CD14-positive monocyte (primary cell): ENCODE measurements around the gene LCE1C. TPM values are rescaled to one million over a fixed set of nuclear protein-coding genes. Genes with fewer than 3 reads are reported as not detected.

Source experiments
- DNase-seq, 3 donors: peaks; one replicate each; pipeline ENCODE4 v3.0.0-alpha.2; 2011 to 2022
- H2AFZ ChIP-seq: 2 replicates; pipeline ENCODE4 v1.6.0; 2012; ENCODE audit warnings: mild to moderate bottlenecking, low read depth, low read length, inconsistent platforms; ENCODE audit not compliant: insufficient read depth, poor library complexity, severe bottlenecking
- H3K27ac ChIP-seq, 2 donors: 1 replicate in 1 of 2; 2 replicates in 1 of 2; pipeline ENCODE4 v1.5.1; 2012 to 2013; ENCODE audit warnings: low read length in 2 of 2, control low read depth in 1 of 2, inconsistent platforms in 1 of 2, low read depth in 1 of 2, mild to moderate bottlenecking in 1 of 2
- H3K27me3 ChIP-seq, 2 donors: one replicate each; pipeline versions ENCODE4 v1.6.0 to v1.6.1; 2011 to 2013; ENCODE audit warnings: low read length in 2 of 2; ENCODE audit not compliant: control insufficient read depth in 2 of 2, insufficient read depth in 2 of 2
- H3K36me3 ChIP-seq, 2 donors: replicated peaks in 1 of 2; 1 replicate in 1 of 2; 2 replicates in 1 of 2; pipeline versions ENCODE4 v1.5.1 to v1.6.1; 2012 to 2013; ENCODE audit warnings: low read length in 2 of 2, control low read depth in 1 of 2, inconsistent platforms in 1 of 2, mild to moderate bottlenecking in 1 of 2; ENCODE audit not compliant: insufficient read depth in 2 of 2, control insufficient read depth in 1 of 2
- H3K4me1 ChIP-seq, 2 donors: 1 replicate in 1 of 2; 2 replicates in 1 of 2; pipeline versions ENCODE4 v1.5.1 to v1.6.1; 2012 to 2013; ENCODE audit warnings: low read length in 2 of 2, control low read depth in 1 of 2, inconsistent platforms in 1 of 2, mild to moderate bottlenecking in 1 of 2, moderate library complexity in 1 of 2; ENCODE audit not compliant: insufficient read depth in 2 of 2, control insufficient read depth in 1 of 2
- H3K4me2 ChIP-seq: replicated peaks from 2 replicates; pipeline ENCODE3; 2012; ENCODE audit warnings: low read length, moderate library complexity, mild to moderate bottlenecking; ENCODE audit not compliant: poor library complexity, severe bottlenecking; ENCODE audit errors: extremely low read depth
- H3K4me3 ChIP-seq, 3 experiments: fragments of 200-600 bp in 1 of 3; sonication (generic) in 1 of 3; replicated peaks in 1 of 3; 1 replicate in 2 of 3; 2 replicates in 1 of 3; pipeline ENCODE4 v1.5.1; 2011 to 2013; ENCODE audit warnings: low read length in 3 of 3, mild to moderate bottlenecking in 3 of 3, control low read depth in 2 of 3, low read depth in 2 of 3, inconsistent platforms in 1 of 3, moderate library complexity in 1 of 3
- H3K79me2 ChIP-seq: 2 replicates; pipeline ENCODE4 v1.6.0; 2012; ENCODE audit warnings: mild to moderate bottlenecking, control low read depth, inconsistent platforms, low read length, moderate library complexity; ENCODE audit not compliant: insufficient read depth
- H3K9ac ChIP-seq: 2 replicates; pipeline ENCODE4 v1.6.0; 2017; ENCODE audit warnings: low read length, mild to moderate bottlenecking; ENCODE audit not compliant: insufficient read depth, poor library complexity, severe bottlenecking
- H3K9me3 ChIP-seq, 2 donors: replicated peaks in 1 of 2; 1 replicate in 1 of 2; 2 replicates in 1 of 2; pipeline versions ENCODE4 v1.5.1 to v1.6.1; 2012 to 2013; ENCODE audit warnings: low read length in 2 of 2, control low read depth in 1 of 2; ENCODE audit not compliant: control insufficient read depth in 1 of 2, insufficient read depth in 1 of 2
- H4K20me1 ChIP-seq: 2 replicates; pipeline ENCODE4 v1.6.0; 2012; ENCODE audit warnings: mild to moderate bottlenecking, low read length, control low read depth, moderate library complexity; ENCODE audit not compliant: insufficient read depth
- H3K27ac Mint-ChIP-seq, 7 donors: one replicate each; pipeline ENCODE4 v1.8.0; 2020; ENCODE audit warnings: mild to moderate bottlenecking in 7 of 7, mixed read lengths in 7 of 7, moderate library complexity in 6 of 7, inconsistent platforms in 2 of 7
- H3K27me3 Mint-ChIP-seq, 3 donors: one replicate each; pipeline ENCODE4 v1.8.0; 2021 to 2022; ENCODE audit warnings: low read depth in 3 of 3, mild to moderate bottlenecking in 3 of 3, mixed read lengths in 3 of 3, moderate library complexity in 3 of 3, inconsistent platforms in 1 of 3
- H3K36me3 Mint-ChIP-seq, 2 donors: one replicate each; pipeline ENCODE4 v1.8.0; 2020; ENCODE audit warnings: mixed read lengths in 2 of 2, inconsistent platforms in 1 of 2, mild to moderate bottlenecking in 1 of 2
- H3K4me1 Mint-ChIP-seq: one replicate; pipeline ENCODE4 v1.8.0; 2020; ENCODE audit warnings: mild to moderate bottlenecking, mixed read lengths
- H3K4me3 Mint-ChIP-seq, 2 donors: one replicate each; pipeline ENCODE4 v1.8.0; 2020; ENCODE audit warnings: mild to moderate bottlenecking in 2 of 2, mixed read lengths in 2 of 2, moderate library complexity in 1 of 2
- H3K9me3 Mint-ChIP-seq, 7 donors: one replicate each; pipeline ENCODE4 v1.8.0; 2020 to 2022; ENCODE audit warnings: mixed read lengths in 7 of 7, mild to moderate bottlenecking in 6 of 7, moderate library complexity in 6 of 7, inconsistent platforms in 2 of 7
- WGBS: methylation state at CpG from one replicate; pipeline ENCODE4 v1.1.5; 2013; ENCODE audit warnings: missing lambda C conversion rate; ENCODE audit not compliant: insufficient coverage; 5-methylcytosine and 5-hydroxymethylcytosine counted together
- intact Hi-C, 2 donors: fragments of 100-400 bp; cut with micrococcal nuclease; formaldehyde crosslinking; loops; one replicate each; pipeline versions ENCODE4 v1.15.0 to v1.15.1; 2023
- polyA minus RNA-seq: library from RNA; depleted of rRNA, polyadenylated mRNA; stranded (reverse); fragments of >200 nt; gene quantifications from 2 replicates; pipeline ENCODE4 v1.2.3, GENCODE V29; 2012
- polyA plus RNA-seq, 3 donors: library from polyadenylated mRNA; depleted of rRNA in 1 of 3; unstranded in 2 of 3; stranded (reverse) in 1 of 3; fragments of 300-500 nt in 2 of 3; fragments of >200 nt in 1 of 3; fragmentation: Illumina TruSeq in 2 of 3; gene quantifications; 1 replicate in 2 of 3; 2 replicates in 1 of 3; pipeline ENCODE4 v1.2.3, GENCODE V29; 2012 to 2021
- total RNA-seq, 12 experiments: library from RNA in 1 of 12; stranded (reverse) in 1 of 12; fragments of 120-200 nt in 1 of 12; gene quantifications; one replicate each; pipeline ENCODE4 v1.2.4 and lab custom pipeline; 2013 to 2026; ENCODE audit warnings: mixed read lengths in 6 of 12, inconsistent platforms in 1 of 12
- TF ChIP-seq, protein P1 (sequence below): fragments of 200-600 bp; IDR thresholded peaks from one replicate; pipeline ENCODE4 v1.8.0; 2022; ENCODE audit warnings: antibody characterized with exemption, mild to moderate bottlenecking

LCE1C gene, protein sequence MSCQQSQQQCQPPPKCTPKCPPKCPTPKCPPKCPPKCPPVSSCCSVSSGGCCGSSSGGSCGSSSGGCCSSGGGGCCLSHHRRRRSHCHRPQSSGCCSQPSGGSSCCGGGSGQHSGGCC
- not detected for total RNA-seq (2013)
- not detected for polyA plus RNA-seq
- polyA minus RNA-seq: not detected in 2 replicates
- total RNA-seq (lab: John Stamatoyannopoulos, UW): 0 to 0.15 (median 0) reads per million in 11 experiments

GRCh38 chr1:152806576-152806975, at the start of gene LCE1C:
Gene LCE1C (minus strand): TSS chr1:152806651. CDS start chr1:152805478, 1,173 bp downstream.
- no peak within 1 kb of the TSS for H3K27ac ChIP-seq
- TF ChIP-seq, protein P1, sequence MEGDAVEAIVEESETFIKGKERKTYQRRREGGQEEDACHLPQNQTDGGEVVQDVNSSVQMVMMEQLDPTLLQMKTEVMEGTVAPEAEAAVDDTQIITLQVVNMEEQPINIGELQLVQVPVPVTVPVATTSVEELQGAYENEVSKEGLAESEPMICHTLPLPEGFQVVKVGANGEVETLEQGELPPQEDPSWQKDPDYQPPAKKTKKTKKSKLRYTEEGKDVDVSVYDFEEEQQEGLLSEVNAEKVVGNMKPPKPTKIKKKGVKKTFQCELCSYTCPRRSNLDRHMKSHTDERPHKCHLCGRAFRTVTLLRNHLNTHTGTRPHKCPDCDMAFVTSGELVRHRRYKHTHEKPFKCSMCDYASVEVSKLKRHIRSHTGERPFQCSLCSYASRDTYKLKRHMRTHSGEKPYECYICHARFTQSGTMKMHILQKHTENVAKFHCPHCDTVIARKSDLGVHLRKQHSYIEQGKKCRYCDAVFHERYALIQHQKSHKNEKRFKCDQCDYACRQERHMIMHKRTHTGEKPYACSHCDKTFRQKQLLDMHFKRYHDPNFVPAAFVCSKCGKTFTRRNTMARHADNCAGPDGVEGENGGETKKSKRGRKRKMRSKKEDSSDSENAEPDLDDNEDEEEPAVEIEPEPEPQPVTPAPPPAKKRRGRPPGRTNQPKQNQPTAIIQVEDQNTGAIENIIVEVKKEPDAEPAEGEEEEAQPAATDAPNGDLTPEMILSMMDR: no peak
- WGBS: no CpG with 5 or more reads among the region's 3 CpGs
- DNase-seq: no peak
- no peak within 1 kb of the TSS for H2AFZ ChIP-seq
- Mint-ChIP-seq H3K4me3 (no peak within 1 kb of the TSS), H3K27me3 (peaks cover 0 to 9% (median 5%) of the 10 kb centered on the region in 3 donors), H3K4me1 (no peaks in the 10 kb centered on the region), H3K9me3 (peaks cover 0 to 2% (median 0%) of the 10 kb centered on the region in 7 donors), H3K36me3 (no peaks in the 10 kb centered on the region), H3K27ac (no peak within 1 kb of the TSS)
- H4K20me1 ChIP-seq: no peaks in the 10 kb centered on the region
- no peak within 1 kb of the TSS for H3K9ac ChIP-seq
- H3K4me1 ChIP-seq: no peaks in the 10 kb centered on the region
- peaks cover 2 to 3% of the 10 kb centered on the region in 2 donors for H3K27me3 ChIP-seq
- no peak within 1 kb of the TSS for H3K4me2 ChIP-seq
- H3K36me3 ChIP-seq: no peaks in the 10 kb centered on the region
- no peaks in the 10 kb centered on the region for H3K79me2 ChIP-seq
- intact Hi-C loops: no loop called here
- no peaks in the 10 kb centered on the region for H3K9me3 ChIP-seq
- no peak within 1 kb of the TSS for H3K4me3 ChIP-seq

GRCh38 chr1:152855661-152856060, 49.2 kb upstream of the LCE1C start:
- H3K27me3 ChIP-seq: no peaks in the 10 kb centered on the region
- no peaks in the 10 kb centered on the region for H4K20me1 ChIP-seq
- H3K4me1 ChIP-seq: no peaks in the 10 kb centered on the region
- H3K9me3 Mint-ChIP-seq: peaks cover 0 to 8% (median 0%) of the 10 kb centered on the region in 7 donors
- H3K4me3 ChIP-seq: no peak overlapping the region
- no peaks in the 10 kb centered on the region for H3K36me3 Mint-ChIP-seq
- TF ChIP-seq, protein P1: no peak
- H3K36me3 ChIP-seq: no peaks in the 10 kb centered on the region
- H3K27ac Mint-ChIP-seq: no peak overlapping the region
- no peak overlapping the region for H2AFZ ChIP-seq
- 70% methylated on average over 2 of the region's 2 CpGs for WGBS
- DNase-seq: no peak
- intact Hi-C loops: no loop called here
- no peaks in the 10 kb centered on the region for H3K79me2 ChIP-seq
- no peak overlapping the region for H3K4me3 Mint-ChIP-seq
- H3K9me3 ChIP-seq: no peaks in the 10 kb centered on the region
- H3K9ac ChIP-seq: no peak overlapping the region
- H3K27ac ChIP-seq: no peak overlapping the region
- peaks cover 0 to 5% (median 1%) of the 10 kb centered on the region in 3 donors for H3K27me3 Mint-ChIP-seq
- H3K4me2 ChIP-seq: no peak overlapping the region
- H3K4me1 Mint-ChIP-seq: no peaks in the 10 kb centered on the region
